NCI-H2227 treated with DMSO at 0.1 percent for 48 hours (cell line): ENCODE measurements around the gene PRM3.

ENCODE experiments used
- DNase-seq: peaks from one replicate; lab custom pipeline; 2025; lab: John Stamatoyannopoulos, UW

Gene PRM3

DNA sequence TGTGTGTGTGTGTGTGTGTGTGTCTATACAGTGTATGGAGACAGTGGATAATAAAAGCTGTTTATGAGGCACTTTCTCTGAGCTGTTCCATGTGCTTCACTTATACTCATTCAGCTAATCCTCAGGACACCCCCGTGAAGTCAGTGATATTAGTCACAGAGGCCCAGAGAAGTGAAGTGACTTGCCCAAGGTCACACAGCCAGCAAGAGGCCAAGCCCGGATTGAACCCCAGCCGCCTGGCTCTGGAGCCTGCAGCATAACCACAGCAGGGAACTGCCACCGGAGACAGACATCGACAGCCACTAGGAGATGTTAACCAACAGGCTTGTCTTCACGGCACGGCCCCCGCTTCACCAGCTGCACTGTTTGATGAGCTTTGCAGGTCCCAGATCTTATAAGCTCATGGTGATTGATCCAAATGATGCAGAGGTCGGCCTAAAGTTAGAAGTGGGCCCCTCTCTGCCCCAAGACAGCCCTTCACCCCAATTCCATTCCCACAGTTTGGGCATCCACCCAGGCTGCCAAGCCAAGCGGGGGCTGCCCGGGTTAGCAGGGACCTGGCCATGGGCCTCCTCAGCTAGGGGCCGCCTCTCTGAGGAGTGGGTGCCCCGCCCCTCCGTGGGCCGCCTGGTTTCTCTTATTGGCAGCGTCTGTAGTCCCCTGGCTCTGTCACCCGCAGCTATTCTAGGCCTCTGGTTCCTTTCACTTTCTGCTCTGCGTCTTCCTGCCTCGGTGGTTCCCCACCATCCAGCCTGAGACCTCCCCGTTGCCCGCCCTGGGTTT, 48.3 kb downstream of the PRM3 start:
- DNase-seq, result no peak

DNA sequence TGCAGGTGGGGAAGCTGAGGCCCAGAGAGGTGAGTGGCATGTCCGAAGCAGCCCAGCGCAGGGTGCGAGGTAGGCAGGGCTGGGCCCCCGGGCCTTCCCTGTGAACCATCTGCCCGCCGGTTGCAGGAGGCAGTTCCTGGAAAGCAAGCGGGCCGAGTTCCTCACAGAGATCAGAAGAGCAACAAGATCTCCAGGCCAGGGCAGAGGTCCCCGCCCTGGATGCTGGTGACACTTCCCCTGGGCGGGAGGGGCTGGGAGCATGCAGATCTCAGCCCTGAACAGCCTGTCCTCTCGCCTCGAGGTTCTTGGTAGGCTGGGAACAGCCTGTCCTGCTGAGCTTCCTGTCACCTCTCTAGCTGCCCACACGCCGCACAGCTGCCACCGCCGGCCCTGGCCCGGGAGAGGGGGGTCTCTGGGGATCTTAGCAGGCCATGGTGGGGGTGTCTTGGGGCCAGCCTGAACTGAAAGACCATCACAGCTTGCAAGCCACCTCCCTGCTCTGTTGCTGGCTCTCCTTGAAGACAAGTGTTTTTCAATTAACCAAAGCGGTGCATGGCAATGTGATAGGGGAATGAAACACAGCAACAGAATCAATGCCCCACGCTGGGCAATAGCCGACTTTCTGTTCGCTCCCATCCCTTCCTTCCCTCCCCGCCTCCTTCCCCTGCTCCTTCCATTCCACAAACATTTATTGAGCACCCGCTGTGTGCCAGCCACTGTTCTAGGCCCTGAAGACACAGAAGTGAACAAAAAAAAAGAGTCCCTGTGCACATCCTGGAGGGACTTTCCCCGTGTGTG, 49.1 kb downstream of the PRM3 start:
- no peak for DNase-seq
